CD8-positive, alpha-beta memory T cell (primary cell): ENCODE measurements around the gene EDEM1. TPM values are rescaled to one million over a fixed set of nuclear protein-coding genes. Genes with fewer than 3 reads are reported as not detected.
A peak's percentile ranks its signal among the peaks of the same experiment; 100 is the strongest.

Experiments used
- CTCF ChIA-PET: fragments of 350-600 bp; sonication (Branson Sonifier 250); formaldehyde crosslinking; loops from one replicate; lab custom pipeline; 2021; ENCODE audit warnings: antibody characterized with exemption; lab: Charles Lee
- POLR2A ChIA-PET: fragments of 350-600 bp; sonication (Branson Sonifier 250); formaldehyde crosslinking; loops from one replicate; lab custom pipeline; 2021; ENCODE audit warnings: antibody characterized with exemption; lab: Charles Lee
- DNase-seq, 5 donors: peaks; one replicate each; pipeline versions ENCODE4 v3.0.0 to v3.0.0-alpha.2; 2020 to 2022; ENCODE audit warnings: mixed read lengths in 1 of 5
- H3K27ac ChIP-seq: one replicate; pipeline ENCODE4 v1.7.0; 2013; ENCODE audit warnings: low read depth, mild to moderate bottlenecking, low read length, moderate library complexity
- H3K27me3 ChIP-seq: 2 replicates; pipeline ENCODE4 v1.7.0; 2013; ENCODE audit warnings: low read length, mild to moderate bottlenecking; ENCODE audit not compliant: insufficient read depth, poor library complexity, severe bottlenecking
- H3K36me3 ChIP-seq: 2 replicates; pipeline ENCODE4 v1.7.0; 2013; ENCODE audit warnings: mild to moderate bottlenecking, low read length, moderate library complexity; ENCODE audit not compliant: insufficient read depth
- H3K4me1 ChIP-seq: 2 replicates; pipeline ENCODE4 v1.7.0; 2013; ENCODE audit warnings: mild to moderate bottlenecking, low read length, moderate library complexity; ENCODE audit not compliant: insufficient read depth
- H3K4me3 ChIP-seq: 2 replicates; pipeline ENCODE4 v1.7.0; 2013; ENCODE audit warnings: mild to moderate bottlenecking, low read length
- H3K9me3 ChIP-seq: 2 replicates; pipeline ENCODE4 v1.7.0; 2013; ENCODE audit warnings: mild to moderate bottlenecking, low read length
- H3K27ac Mint-ChIP-seq, 8 donors: one replicate each; pipeline ENCODE4 v1.8.0; 2020 to 2021; ENCODE audit warnings: mixed read lengths in 8 of 8, mild to moderate bottlenecking in 6 of 8, inconsistent platforms in 3 of 8, moderate library complexity in 3 of 8
- H3K27me3 Mint-ChIP-seq, 2 donors: one replicate each; pipeline ENCODE4 v1.8.0; 2020 to 2021; ENCODE audit warnings: mixed read lengths in 2 of 2, mild to moderate bottlenecking in 1 of 2, moderate library complexity in 1 of 2
- H3K36me3 Mint-ChIP-seq, 3 donors: one replicate each; pipeline ENCODE4 v1.8.0; 2020 to 2021; ENCODE audit warnings: mixed read lengths in 3 of 3, inconsistent platforms in 1 of 3, mild to moderate bottlenecking in 1 of 3
- H3K4me1 Mint-ChIP-seq, 3 donors: one replicate each; pipeline ENCODE4 v1.8.0; 2020 to 2021; ENCODE audit warnings: mixed read lengths in 3 of 3, inconsistent platforms in 1 of 3, mild to moderate bottlenecking in 1 of 3
- H3K4me3 Mint-ChIP-seq, 7 donors: one replicate each; pipeline ENCODE4 v1.8.0; 2020 to 2021; ENCODE audit warnings: mixed read lengths in 7 of 7, mild to moderate bottlenecking in 6 of 7, moderate library complexity in 4 of 7, inconsistent platforms in 2 of 7
- H3K9me3 Mint-ChIP-seq, 5 donors: one replicate each; pipeline ENCODE4 v1.8.0; 2020 to 2022; ENCODE audit warnings: mixed read lengths in 5 of 5, mild to moderate bottlenecking in 3 of 5, moderate library complexity in 2 of 5, inconsistent platforms in 1 of 5
- polyA plus RNA-seq: library from polyadenylated mRNA; unstranded; fragments of 300-500 nt; fragmentation: Illumina TruSeq; gene quantifications from one replicate; pipeline ENCODE4 v1.2.3, GENCODE V29; 2021
- total RNA-seq, 2 experiments: library from RNA; stranded (reverse); gene quantifications; one replicate each; pipeline ENCODE4 v1.2.3, GENCODE V29; 2021

Gene EDEM1
- total and polyA plus RNA-seq, 3 experiments from 2014 or later: 39.7 to 121 (median 120) TPM

- H3K4me3 ChIP-seq: peak overlapping the region; percentile 8
- ChIA-PET POLR2A (no interaction called here), CTCF (interaction anchor here (3.1 kb wide), 1 partner anchor 9 kb away, joined by 18 read pairs; no protein-coding TSS in a partner anchor)
- peaks cover 4 to 53% (median 19%) of the 10 kb centered on the region in 3 donors for H3K36me3 Mint-ChIP-seq
- H3K27me3 Mint-ChIP-seq: no peaks in the 10 kb centered on the region
- H3K27me3 ChIP-seq: no peaks in the 10 kb centered on the region
- peaks cover 92% of the 10 kb centered on the region for H3K4me1 ChIP-seq
- no peaks in the 10 kb centered on the region for H3K9me3 ChIP-seq
- peak overlapping the region; percentile 12 to 58 (median 29) for H3K4me3 Mint-ChIP-seq
- peak overlapping the region; percentile 22 for H3K27ac ChIP-seq
- peaks cover 13% of the 10 kb centered on the region for H3K36me3 ChIP-seq
- DNase-seq: peak in 4 of 5 donors; percentile 15 to 60 (median 34)
- no peaks in the 10 kb centered on the region for H3K9me3 Mint-ChIP-seq
- peak overlapping the region; percentile 84 to 99 (median 89) for H3K27ac Mint-ChIP-seq
- H3K4me1 Mint-ChIP-seq: peaks cover 84 to 92% (median 91%) of the 10 kb centered on the region in 3 donors
Observed at GRCh38 chr3:5194801-5195509, 7.4 kb downstream of the EDEM1 start.

- peaks cover 4 to 53% (median 23%) of the 10 kb centered on the region in 3 donors for H3K36me3 Mint-ChIP-seq
- Histone ChIP-seq H3K36me3 (peaks cover 13% of the 10 kb centered on the region), H3K4me3 (peak overlapping the region; percentile 8), H3K27ac (no peak overlapping the region), H3K9me3 (no peaks in the 10 kb centered on the region), H3K27me3 (no peaks in the 10 kb centered on the region), H3K4me1 (peaks cover 92% of the 10 kb centered on the region)
- H3K4me1 Mint-ChIP-seq: peaks cover 82 to 92% (median 90%) of the 10 kb centered on the region in 3 donors
- H3K9me3 Mint-ChIP-seq: no peaks in the 10 kb centered on the region
- no peaks in the 10 kb centered on the region for H3K27me3 Mint-ChIP-seq
- CTCF ChIA-PET: interaction anchor here (3.1 to 3.8 kb wide), 2 partner anchors 9 to 72 kb away, joined by 13 to 18 read pairs; partner anchors contain the start of gene ARL8B
- POLR2A ChIA-PET: interaction anchor here (3.9 kb wide), 1 partner anchor 8 kb away, joined by 62 read pairs; the partner anchor contains the start of gene EDEM1
- peak overlapping the region; percentile 84 to 99 (median 89) for H3K27ac Mint-ChIP-seq
- H3K4me3 Mint-ChIP-seq: peak overlapping the region; percentile 12 to 58 (median 26)
- no peak for DNase-seq
Observed at GRCh38 chr3:5195605-5196004, 8.1 kb downstream of the EDEM1 start.

- H3K36me3 ChIP-seq: peaks cover 23% of the 10 kb centered on the region
- H3K9me3 ChIP-seq: no peaks in the 10 kb centered on the region
- CTCF ChIA-PET: interaction anchor here (0.6 to 3.8 kb wide), 8 partner anchors 9 to 73 kb away, joined by 3 to 18 read pairs (median 3); partner anchors contain the start of gene ARL8B
- Mint-ChIP-seq H3K36me3 (peaks cover 4 to 60% (median 26%) of the 10 kb centered on the region in 3 donors), H3K9me3 (no peaks in the 10 kb centered on the region), H3K27ac (peak overlapping the region; percentile 81 to 99 (median 90)), H3K4me3 (peak overlapping the region; percentile 53 to 80 (median 77)), H3K4me1 (peaks cover 74 to 90% (median 90%) of the 10 kb centered on the region in 3 donors), H3K27me3 (no peaks in the 10 kb centered on the region)
- POLR2A ChIA-PET: interaction anchor here (0.6 to 3.9 kb wide), 3 partner anchors 9 to 175 kb away, joined by 4 to 62 read pairs (median 5); partner anchors contain the start of gene EDEM1
- DNase-seq: no peak
- H3K4me1 ChIP-seq: peaks cover 81% of the 10 kb centered on the region
- peak overlapping the region; percentile 14 for H3K4me3 ChIP-seq
- no peaks in the 10 kb centered on the region for H3K27me3 ChIP-seq
- peak overlapping the region; percentile 12 for H3K27ac ChIP-seq
Observed at GRCh38 chr3:5197022-5197421, 9.5 kb downstream of the EDEM1 start.

- H3K9me3 Mint-ChIP-seq: no peaks in the 10 kb centered on the region
- ChIA-PET POLR2A (interaction anchor here (0.6 to 3.9 kb wide), 3 partner anchors 9 to 175 kb away, joined by 4 to 62 read pairs (median 5); partner anchors contain the start of gene EDEM1), CTCF (interaction anchor here (0.6 to 3.8 kb wide), 6 partner anchors 9 to 74 kb away, joined by 3 to 18 read pairs (median 6); partner anchors contain the start of gene ARL8B)
- peak overlapping the region; percentile 81 to 99 (median 92) for H3K27ac Mint-ChIP-seq
- Histone ChIP-seq H3K27me3 (no peaks in the 10 kb centered on the region), H3K27ac (peak overlapping the region; percentile 12), H3K4me3 (peak overlapping the region; percentile 14), H3K4me1 (peaks cover 74% of the 10 kb centered on the region), H3K36me3 (peaks cover 30% of the 10 kb centered on the region), H3K9me3 (no peaks in the 10 kb centered on the region)
- H3K27me3 Mint-ChIP-seq: no peaks in the 10 kb centered on the region
- peak overlapping the region; percentile 53 to 80 (median 77) for H3K4me3 Mint-ChIP-seq
- DNase-seq: peak in 4 of 5 donors; percentile 11 to 65 (median 64)
- peaks cover 4 to 64% (median 28%) of the 10 kb centered on the region in 3 donors for H3K36me3 Mint-ChIP-seq
- peaks cover 69 to 88% (median 85%) of the 10 kb centered on the region in 3 donors for H3K4me1 Mint-ChIP-seq
Observed at GRCh38 chr3:5197470-5198312, 10.2 kb downstream of the EDEM1 start.

GRCh38 chr3:5198313-5198677, 10.8 kb downstream of the EDEM1 start:
- H3K4me3 ChIP-seq: no peak overlapping the region
- ChIA-PET CTCF (interaction anchor here (3.8 kb wide), 1 partner anchor 74 kb away, joined by 13 read pairs; the partner anchor contains the start of gene ARL8B), POLR2A (interaction anchor here (3.9 kb wide), 1 partner anchor 10 kb away, joined by 62 read pairs; the partner anchor contains the start of gene EDEM1)
- Mint-ChIP-seq H3K27me3 (no peaks in the 10 kb centered on the region), H3K4me1 (peaks cover 64 to 83% (median 79%) of the 10 kb centered on the region in 3 donors), H3K27ac (peak overlapping the region; percentile 81 to 99 (median 92)), H3K36me3 (peaks cover 4 to 65% (median 29%) of the 10 kb centered on the region in 3 donors), H3K9me3 (no peaks in the 10 kb centered on the region), H3K4me3 (peak overlapping the region in 6 of 7 donors; percentile 15 to 77 (median 57))
- H3K9me3 ChIP-seq: no peaks in the 10 kb centered on the region
- H3K4me1 ChIP-seq: peaks cover 68% of the 10 kb centered on the region
- DNase-seq: no peak
- peaks cover 36% of the 10 kb centered on the region for H3K36me3 ChIP-seq
- H3K27ac ChIP-seq: peak overlapping the region; percentile 12
- H3K27me3 ChIP-seq: no peaks in the 10 kb centered on the region

- Mint-ChIP-seq H3K27me3 (no peaks in the 10 kb centered on the region), H3K9me3 (no peaks in the 10 kb centered on the region), H3K4me1 (peaks cover 59 to 77% (median 73%) of the 10 kb centered on the region in 3 donors), H3K27ac (peak overlapping the region in 7 of 8 donors; percentile 86 to 99 (median 92)), H3K4me3 (peak overlapping the region in 4 of 7 donors; percentile 16 to 45 (median 34)), H3K36me3 (peaks cover 4 to 67% (median 30%) of the 10 kb centered on the region in 3 donors)
- Histone ChIP-seq H3K4me1 (peaks cover 64% of the 10 kb centered on the region), H3K27ac (peak overlapping the region; percentile 22), H3K27me3 (no peaks in the 10 kb centered on the region), H3K36me3 (peaks cover 37% of the 10 kb centered on the region), H3K9me3 (no peaks in the 10 kb centered on the region), H3K4me3 (no peak overlapping the region)
- ChIA-PET CTCF (interaction anchor here (3.8 kb wide), 1 partner anchor 75 kb away, joined by 13 read pairs; the partner anchor contains the start of gene ARL8B), POLR2A (interaction anchor here (0.7 to 3.9 kb wide), 2 partner anchors 11 to 680 kb away, joined by 3 to 62 read pairs; partner anchors contain the start of gene EDEM1)
- DNase-seq: no peak
Observed at GRCh38 chr3:5198986-5199731, 11.7 kb downstream of the EDEM1 start.
